NCI-H2029 (cell line): ENCODE measurements around the gene STMND1.
"Not testable (repeated sequence)": the region's sequence is repeated elsewhere in the genome, so short reads cannot be mapped to it uniquely, and the experiment has no call there.

Experiments used
- DNase-seq: peaks from one replicate; lab custom pipeline; 2025; lab: John Stamatoyannopoulos, UW

STMND1 gene

GRCh38 chr6:17101422-17102257 lies at the start of gene STMND1:
Gene STMND1 (plus strand): TSS chr6:17102050. CDS start chr6:17102258, 208 bp downstream.
- peak; percentile 62 for DNase-seq

DNA sequence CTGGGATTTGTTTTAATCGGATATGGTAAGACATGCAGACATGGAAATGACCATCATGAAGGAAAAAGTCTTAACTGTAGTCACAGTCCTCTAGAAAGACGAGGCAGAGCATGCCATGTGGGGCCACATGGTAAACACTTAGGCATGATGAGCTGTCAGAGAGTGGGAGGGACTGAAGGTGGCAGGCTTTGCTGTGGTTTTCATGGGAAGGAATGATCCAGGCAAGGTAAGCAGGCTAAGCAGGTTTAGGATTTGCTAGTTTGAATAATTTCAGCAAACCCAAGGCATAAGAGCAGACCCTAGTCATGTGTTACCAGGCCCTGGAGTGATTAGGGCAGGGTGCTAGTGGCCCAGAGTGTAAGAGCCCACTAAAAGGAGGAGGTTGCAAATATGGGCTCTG lies 47.2 kb upstream of the STMND1 start:
- no peak for DNase-seq

DNA sequence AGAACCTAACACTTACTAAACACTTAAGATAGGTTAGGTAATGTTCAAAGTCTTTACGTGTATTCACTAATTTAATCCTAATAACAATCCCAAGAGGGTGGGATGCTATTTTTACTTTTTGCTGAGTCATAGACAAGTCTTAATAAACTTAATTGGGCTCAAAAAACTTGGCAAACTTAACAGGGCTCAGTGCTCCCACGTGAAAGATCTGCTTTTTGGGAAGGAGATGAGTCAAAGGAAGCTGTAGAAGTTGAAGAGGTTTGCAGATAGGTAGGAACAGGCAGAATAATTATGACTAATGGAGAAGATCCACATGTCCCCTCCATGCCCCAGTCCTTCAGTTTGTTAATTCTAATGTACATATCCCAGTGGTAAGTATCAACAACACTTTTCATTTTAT lies 44.5 kb upstream of the STMND1 start:
- DNase-seq = no peak

GRCh38 chr6:17058550-17058949 lies 43.3 kb upstream of the STMND1 start:
- DNase-seq = no peak

DNA sequence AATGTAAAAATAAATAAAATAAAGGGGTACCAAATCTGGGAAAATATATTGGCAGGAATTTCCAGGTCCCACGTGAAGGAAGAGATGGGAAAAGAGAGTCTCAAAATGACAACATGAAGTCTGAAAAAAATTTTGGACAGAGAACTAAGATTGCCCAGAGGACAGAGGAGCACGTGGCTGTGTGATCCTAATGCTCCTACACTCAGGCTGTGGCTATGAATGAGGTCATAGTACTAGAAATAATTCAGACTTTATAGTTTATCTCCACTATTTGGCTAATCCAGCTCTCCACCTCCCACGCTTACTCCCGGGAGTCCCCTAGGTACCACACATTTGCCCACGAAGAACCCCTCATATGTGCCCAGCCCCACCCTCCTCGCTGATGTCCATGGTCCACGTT lies 42.8 kb upstream of the STMND1 start:
- DNase-seq = no peak

GRCh38 chr6:17059850-17060249 lies 42.0 kb upstream of the STMND1 start:
- no peak for DNase-seq

- DNase-seq = no peak
Observed at GRCh38 chr6:17061097-17061496, 40.8 kb upstream of the STMND1 start.

DNA sequence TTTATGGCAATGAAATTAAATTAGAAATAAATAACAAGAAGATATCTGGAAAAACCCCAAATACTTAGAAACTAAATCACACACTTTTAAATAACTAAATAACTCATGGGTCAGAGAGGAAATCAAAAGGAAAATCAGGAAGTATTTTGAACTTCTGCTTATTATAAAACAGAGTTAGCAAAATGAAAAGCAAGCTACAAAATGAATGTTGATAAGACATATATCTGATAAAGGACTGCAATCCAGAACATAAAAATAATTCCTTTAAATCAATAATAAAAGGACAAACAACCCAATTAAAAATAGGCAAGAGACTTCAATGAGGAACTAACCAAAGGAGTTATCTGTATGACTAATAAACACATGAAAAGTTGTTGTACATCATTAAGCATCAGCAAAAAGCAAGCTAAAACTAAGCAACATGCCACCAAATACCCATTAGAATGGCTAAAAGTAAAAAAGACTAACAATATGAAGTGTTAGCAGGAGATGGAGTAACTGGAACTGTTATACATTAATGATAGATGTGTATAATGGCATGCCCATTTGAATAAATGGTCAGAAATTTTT lies 38.9 kb upstream of the STMND1 start:
- no peak for DNase-seq

DNA sequence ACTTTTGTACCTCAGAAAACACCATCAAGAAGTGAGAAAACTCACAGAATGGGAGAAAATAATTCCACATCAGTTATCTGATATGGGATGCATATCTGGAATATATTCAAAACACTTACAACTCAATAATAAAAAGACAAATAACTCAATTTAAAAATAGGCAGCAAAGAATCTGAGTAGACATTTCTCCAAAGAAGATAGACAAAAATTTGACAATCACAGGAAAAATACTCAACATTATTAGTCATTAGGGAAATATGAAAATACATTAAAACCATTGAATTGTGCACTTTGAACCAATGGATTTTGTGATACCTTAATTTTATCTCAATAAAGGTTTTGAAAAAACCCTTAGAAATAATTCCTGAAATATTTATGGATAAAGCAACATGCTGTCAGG lies 36.9 kb upstream of the STMND1 start:
- DNase-seq = no peak

DNA sequence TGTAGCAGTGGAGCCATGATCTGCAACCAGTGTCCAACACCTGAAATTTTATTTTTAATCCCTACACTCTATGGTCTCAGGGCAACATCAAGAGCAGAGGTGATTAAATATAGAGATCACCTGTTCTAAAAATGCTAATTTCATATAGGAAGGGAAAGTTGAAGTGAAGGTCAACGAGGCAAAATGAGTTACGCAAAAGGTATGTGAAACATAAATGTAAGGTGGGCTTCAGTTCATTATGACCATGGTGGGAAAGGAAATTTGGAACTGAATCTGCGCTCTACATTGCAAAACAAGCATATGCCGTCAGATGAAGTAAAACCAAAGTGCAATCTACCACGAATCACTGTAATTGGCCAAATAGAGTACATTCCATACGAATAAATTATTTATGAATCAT lies 35.2 kb upstream of the STMND1 start:
- no peak for DNase-seq

GRCh38 chr6:17068972-17069371 lies 32.9 kb upstream of the STMND1 start:
- DNase-seq = not testable (repeated sequence)

- not testable (repeated sequence) for DNase-seq
Observed at GRCh38 chr6:17070400-17070799, 31.4 kb upstream of the STMND1 start.

DNA sequence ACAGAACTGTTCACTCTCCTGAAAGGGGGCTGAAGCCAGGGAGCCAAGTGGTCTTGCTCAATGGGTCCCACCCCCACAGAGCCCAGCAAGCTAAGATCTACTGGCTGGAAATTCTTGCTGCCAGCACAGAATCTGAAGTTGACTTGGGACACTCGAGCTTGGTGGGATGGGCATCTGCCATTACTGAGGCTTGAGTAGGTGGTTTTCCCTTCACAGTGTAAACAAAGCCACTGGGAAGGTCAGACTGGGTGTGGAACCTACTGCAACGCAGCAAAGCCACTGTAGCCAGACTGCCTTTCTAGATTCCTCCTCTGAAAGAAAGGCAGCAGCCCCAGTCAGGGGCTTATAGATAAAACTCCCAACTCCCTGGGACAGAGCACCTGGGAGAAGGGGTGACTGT lies 28.3 kb upstream of the STMND1 start:
- not testable (repeated sequence) for DNase-seq

DNA sequence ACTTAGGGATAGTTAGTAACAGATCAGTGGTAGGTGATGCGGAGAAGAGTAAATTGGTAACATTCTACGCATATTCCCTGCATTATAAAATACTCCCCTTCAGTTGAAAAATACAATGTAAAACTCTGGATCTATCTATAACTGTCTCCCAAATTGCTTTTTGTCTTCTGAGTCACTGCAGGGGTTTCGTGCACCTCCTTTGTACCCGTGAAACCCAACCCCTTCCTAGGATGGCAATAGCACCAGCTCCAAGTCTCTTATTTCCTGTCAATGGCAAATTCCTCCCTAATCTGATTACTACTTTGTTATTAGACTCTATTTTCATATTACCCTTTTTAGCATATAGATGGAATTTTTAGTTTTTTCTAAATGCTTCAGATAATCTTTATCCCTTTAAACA lies 20.6 kb upstream of the STMND1 start:
- no peak for DNase-seq

- DNase-seq = no peak
Observed at GRCh38 chr6:17081860-17082508, 19.9 kb upstream of the STMND1 start.

- no peak for DNase-seq
Observed at GRCh38 chr6:17083397-17083796, 18.5 kb upstream of the STMND1 start.

DNA sequence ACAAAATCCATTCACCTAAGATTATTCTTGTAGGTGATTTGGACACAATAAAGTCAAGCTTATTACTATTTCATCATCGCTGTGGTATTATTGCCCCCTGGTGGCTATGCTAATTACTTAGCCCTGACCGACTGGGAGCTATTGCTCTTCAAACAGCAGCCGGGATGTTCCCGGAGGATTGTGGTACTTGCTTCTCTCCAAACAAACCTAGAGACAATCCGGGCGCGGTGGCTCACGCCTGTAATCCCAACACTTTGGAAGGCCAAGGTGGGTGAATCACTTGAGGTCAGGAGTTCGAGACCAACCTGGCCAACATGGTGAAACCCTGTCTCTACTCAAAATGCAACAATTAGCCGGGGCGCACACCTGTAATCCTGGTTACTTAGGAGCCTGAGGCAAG lies 15.4 kb upstream of the STMND1 start:
- peak; percentile 34 for DNase-seq

DNA sequence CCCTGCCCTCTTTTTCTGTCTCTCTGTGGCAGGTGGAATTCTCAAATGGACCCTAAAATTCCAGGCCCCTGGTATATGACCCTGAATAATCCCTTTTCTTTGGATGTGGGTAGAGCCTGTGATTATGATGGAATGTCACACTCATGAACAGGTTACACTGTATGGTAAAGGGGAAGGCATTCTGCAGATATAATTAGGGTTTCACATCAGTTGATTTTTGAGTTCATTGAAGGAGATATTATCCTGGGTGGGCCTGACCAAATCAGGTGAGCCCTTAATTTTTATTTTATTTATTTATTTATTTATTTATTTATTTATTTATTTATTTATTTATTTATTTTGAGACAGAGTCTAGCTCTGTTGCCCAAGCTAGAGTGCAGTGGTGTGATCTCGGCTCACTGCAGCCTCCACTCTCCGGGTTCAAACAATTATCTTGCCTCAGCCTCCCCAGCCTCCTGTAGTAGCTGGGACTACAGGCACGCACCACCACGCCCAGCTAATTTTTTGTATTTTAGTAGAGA lies 13.7 kb upstream of the STMND1 start:
- DNase-seq = no peak

GRCh38 chr6:17091122-17091521 lies 10.7 kb upstream of the STMND1 start:
- no peak for DNase-seq

DNA sequence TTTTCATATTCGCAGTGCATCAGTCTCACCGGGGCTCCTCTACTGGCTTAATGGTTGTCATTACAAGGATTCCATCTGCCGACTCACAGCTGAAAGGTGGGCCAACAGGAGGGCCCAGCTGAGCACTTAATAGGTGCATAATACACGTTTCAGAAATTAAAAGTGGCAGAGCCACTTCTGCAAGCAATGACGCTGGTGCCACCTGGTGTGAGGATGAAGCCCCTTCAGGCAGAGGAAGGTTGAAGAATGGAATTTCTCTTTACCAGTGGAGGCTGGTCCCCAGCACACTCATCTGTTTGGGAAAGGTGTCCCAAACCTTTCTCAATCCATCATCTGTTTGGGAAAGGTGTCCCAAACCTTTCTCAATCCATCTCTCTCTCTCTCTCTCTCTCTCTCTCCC lies 8.2 kb upstream of the STMND1 start:
- DNase-seq = no peak

GRCh38 chr6:17096096-17096495 lies 5.8 kb upstream of the STMND1 start:
- no peak for DNase-seq

DNA sequence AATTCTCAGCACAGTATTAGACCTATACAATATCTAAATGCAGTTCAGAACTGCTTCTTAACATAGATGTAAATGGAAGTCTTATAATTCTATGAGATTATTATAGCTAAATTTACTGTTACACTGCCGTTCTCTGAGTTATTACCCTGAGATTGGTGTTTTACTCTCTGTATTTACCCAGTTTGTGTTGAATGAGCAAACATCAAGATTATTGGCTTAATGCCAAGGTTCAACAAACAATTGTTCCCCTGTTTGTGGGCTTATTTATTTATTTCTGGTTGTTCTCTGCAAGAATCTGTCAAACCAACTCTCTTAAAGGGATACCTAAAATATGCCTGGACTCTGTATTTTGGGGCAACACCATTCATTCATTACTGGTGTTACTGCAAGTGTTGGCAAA lies 5.2 kb upstream of the STMND1 start:
- peak; percentile 56 for DNase-seq

- no peak for DNase-seq
Observed at GRCh38 chr6:17097982-17098381, 3.9 kb upstream of the STMND1 start.
